GM12878 (cell line): ENCODE measurements around the gene SLC52A3. TPM values are rescaled to one million over a fixed set of nuclear protein-coding genes. Genes with fewer than 3 reads are reported as not detected.

Source experiments
- ATAC-seq: fragments of 200-7000 bp; cut with Tn5 transposase; 3 replicates; pipeline ENCODE4 v1.9.1; 2020; ENCODE audit warnings: mild to moderate bottlenecking, moderate library complexity
- BruUV-seq: library from RNA; stranded (reverse); fragments of 400-500 nt; replicated peaks from 2 replicates; lab custom pipeline; 2021; lab: Mats Ljungman, UMichigan
- CTCF ChIA-PET: fragments of 300-600 bp; sonication (Branson Sonifier 250); formaldehyde crosslinking; extraction: SDS; loops from one replicate; lab custom pipeline; 2021; ENCODE audit warnings: inconsistent platforms; lab: Yijun Ruan, JAX
- POLR2A ChIA-PET: fragments of 350-600 bp; formaldehyde crosslinking; extraction: SDS; loops from one replicate; lab custom pipeline; 2021; ENCODE audit warnings: inconsistent platforms; lab: Charles Lee
- RAD21 ChIA-PET: fragments of 300-600 bp; sonication (Branson Sonifier 250); formaldehyde crosslinking; loops from one replicate; lab custom pipeline; 2023; ENCODE audit warnings: antibody characterized with exemption; ENCODE audit not compliant: unreplicated experiment; lab: Charles Lee
- SMC1A ChIA-PET: fragments of 300-600 bp; sonication (Branson Sonifier 250); formaldehyde crosslinking; loops from one replicate; lab custom pipeline; 2023; ENCODE audit not compliant: unreplicated experiment, uncharacterized antibody; lab: Charles Lee
- DNase-seq: peaks from one replicate; pipeline ENCODE4 v3.0.0-alpha.2; 2011; ENCODE audit warnings: low read depth, low spot score
- FAIRE-seq: peaks from 3 replicates; lab custom pipeline; 2011; peaks lifted over from hg19 to GRCh38; lab: Jason Lieb, UNC
- H2AFZ ChIP-seq: 2 replicates; pipeline ENCODE4 v1.6.0; 2011; ENCODE audit warnings: low read depth, low read length, control low read depth; ENCODE audit not compliant: control insufficient read depth
- H3K27ac ChIP-seq: 2 replicates; pipeline ENCODE4 v1.5.1; 2011; ENCODE audit warnings: control low read depth; ENCODE audit not compliant: control insufficient read depth, insufficient read depth
- H3K27me3 ChIP-seq, 2 experiments: replicated peaks in 1 of 2; 2 replicates each; pipeline versions ENCODE4 v1.6.0 to v1.6.1; 2011; ENCODE audit warnings: low read length in 1 of 2; ENCODE audit not compliant: control insufficient read depth in 2 of 2, insufficient read depth in 2 of 2
- H3K36me3 ChIP-seq, 2 experiments: 2 replicates each; pipeline ENCODE4 v1.5.1; 2011; ENCODE audit warnings: low read length in 1 of 2; ENCODE audit not compliant: control insufficient read depth in 2 of 2, insufficient read depth in 2 of 2
- H3K4me1 ChIP-seq: 2 replicates; pipeline ENCODE4 v1.6.1; 2011; ENCODE audit warnings: mild to moderate bottlenecking, low read length, moderate library complexity, mixed read lengths; ENCODE audit not compliant: control insufficient read depth, insufficient read depth
- H3K4me2 ChIP-seq: 2 replicates; pipeline ENCODE4 v1.6.0; 2011; ENCODE audit warnings: control low read depth; ENCODE audit not compliant: control insufficient read depth, insufficient read depth
- H3K4me3 ChIP-seq: fragments of 200-600 bp; sonication (generic); 2 replicates; pipeline ENCODE4 v1.5.1; 2016
- H3K79me2 ChIP-seq: 2 replicates; pipeline ENCODE4 v1.6.0; 2011; ENCODE audit warnings: low read length; ENCODE audit not compliant: control insufficient read depth, insufficient read depth
- H3K9ac ChIP-seq: 2 replicates; pipeline ENCODE4 v1.8.0; 2011; ENCODE audit warnings: low read length, control low read depth, mixed read lengths; ENCODE audit not compliant: control insufficient read depth, insufficient read depth
- H3K9me3 ChIP-seq: replicated peaks from 3 replicates; pipeline ENCODE4 v1.5.1; 2011; ENCODE audit warnings: mild to moderate bottlenecking, low read length; ENCODE audit not compliant: control insufficient read depth, insufficient read depth
- H4K20me1 ChIP-seq: 2 replicates; pipeline ENCODE4 v1.6.0; 2011; ENCODE audit not compliant: control insufficient read depth, insufficient read depth
- CBX3 ChIP-seq: fragments of 200-600 bp; sonication (generic); IDR thresholded peaks from 2 replicates; pipeline ENCODE4 v1.6.1; 2016; ENCODE audit warnings: low read depth, borderline replicate concordance
- CREB1 ChIP-seq: IDR thresholded peaks from 2 replicates; pipeline ENCODE4 v1.6.1; 2012; ENCODE audit warnings: low read depth, mild to moderate bottlenecking, inconsistent platforms
- EGR1 ChIP-seq, 2 experiments: IDR thresholded peaks; 1 replicate in 1 of 2; 2 replicates in 1 of 2; pipeline ENCODE4 v1.6.1; 2011 to 2012; ENCODE audit warnings: low read depth in 2 of 2, low read length in 2 of 2, borderline replicate concordance in 1 of 2, mild to moderate bottlenecking in 1 of 2, moderate library complexity in 1 of 2
- ESRRA ChIP-seq: IDR thresholded peaks from 2 replicates; pipeline ENCODE4 v1.6.1; 2012; ENCODE audit warnings: mild to moderate bottlenecking, low read length, improper control_type of control experiment
- GABPA ChIP-seq: IDR thresholded peaks from 2 replicates; pipeline ENCODE4 v1.6.1; 2014; ENCODE audit warnings: antibody characterized with exemption, low read depth, mild to moderate bottlenecking, inconsistent platforms
- GATAD2B ChIP-seq: fragments of 450-650 bp; conservative IDR thresholded peaks from 2 replicates; pipeline ENCODE4 v1.6.1; 2017; ENCODE audit warnings: low read depth, mild to moderate bottlenecking, moderate library complexity
- HCFC1 ChIP-seq: fragments of 150-350 bp; IDR thresholded peaks from 2 replicates; pipeline ENCODE4 v1.6.1; 2014; ENCODE audit warnings: low read length
- NRF1 ChIP-seq: conservative IDR thresholded peaks from 2 replicates; pipeline ENCODE4 v1.6.1; 2011; ENCODE audit warnings: mild to moderate bottlenecking, low read depth, low read length, improper control_type of control experiment
- PML ChIP-seq: IDR thresholded peaks from 2 replicates; pipeline ENCODE4 v1.6.1; 2012; ENCODE audit warnings: low read length, inconsistent platforms
- RFX5 ChIP-seq: IDR thresholded peaks from 2 replicates; pipeline ENCODE4 v1.6.1; 2011; ENCODE audit warnings: low read depth, low read length, improper control_type of control experiment
- SUZ12 ChIP-seq: fragments of 200-600 bp; sonication (generic); IDR thresholded peaks from one replicate; pipeline ENCODE4 v1.6.1; 2018; ENCODE audit warnings: antibody characterized with exemption, mild to moderate bottlenecking; ENCODE audit not compliant: unreplicated experiment
- TARDBP ChIP-seq: IDR thresholded peaks from 2 replicates; pipeline ENCODE4 v1.6.1; 2016; ENCODE audit warnings: borderline replicate concordance
- YBX1 ChIP-seq: fragments of 450-650 bp; IDR thresholded peaks from 2 replicates; pipeline ENCODE4 v1.6.1; 2016; ENCODE audit warnings: antibody characterized with exemption
- YY1 ChIP-seq: IDR thresholded peaks from 2 replicates; pipeline ENCODE4 v1.6.1; 2011; ENCODE audit warnings: low read depth, mild to moderate bottlenecking, low read length
- ZNF384 ChIP-seq: IDR thresholded peaks from 2 replicates; pipeline ENCODE4 v1.6.1; 2012; ENCODE audit warnings: low read depth, mild to moderate bottlenecking, low read length, improper control_type of control experiment, borderline replicate concordance
- ZNF622 ChIP-seq: fragments of 450-650 bp; IDR thresholded peaks from 2 replicates; pipeline ENCODE4 v1.6.1; 2017; ENCODE audit warnings: mild to moderate bottlenecking, inconsistent platforms
- WGBS: methylation state at CpG from one replicate; pipeline ENCODE4 v1.1.6; 2016; ENCODE audit warnings: low lambda C conversion rate; ENCODE audit not compliant: insufficient replicate concordance, insufficient coverage; ENCODE audit errors: missing lambda C conversion rate; 5-methylcytosine and 5-hydroxymethylcytosine counted together
- in situ Hi-C: fragments of 300-500 bp; cut with MboI; formaldehyde crosslinking; loops from 9 replicates; pipeline ENCODE4 v1.14.3; 2018; ENCODE audit warnings: mixed read lengths
- intact Hi-C: fragments of 100-400 bp; cut with micrococcal nuclease; formaldehyde crosslinking; loops from one replicate; pipeline ENCODE4 v1.14.2; 2022; ENCODE audit not compliant: unreplicated experiment
- polyA plus RNA-seq, 11 experiments: library from polyadenylated mRNA; depleted of rRNA in 4 of 11; unstranded in 6 of 11; stranded (reverse) in 5 of 11; fragments of >200 nt; fragmentation: Nextera tagmentation in 4 of 11; fragmentation: Illumina TruSeq in 1 of 11; extraction: Ambion mirVana in 4 of 11; extraction: Trizol in 1 of 11; gene quantifications; 1 replicate in 1 of 11; 2 replicates in 10 of 11; pipeline versions ENCODE4 v1.2.1 to v1.2.3, GENCODE V29; 2011 to 2016; ENCODE audit warnings: inconsistent platforms in 2 of 11, missing spikeins in 2 of 11, low read depth in 1 of 11
- total RNA-seq, 4 experiments: library from RNA; depleted of rRNA in 3 of 4; stranded (reverse); fragments of >200 nt in 3 of 4; fragmentation: Illumina TruSeq in 1 of 4; extraction: Trizol in 1 of 4; gene quantifications; 2 replicates each; pipeline versions ENCODE4 v1.2.1 to v1.2.3, GENCODE V29; 2013 to 2021
- TF ChIP-seq, protein P1 (sequence below): fragments of 450-650 bp; IDR thresholded peaks from 2 replicates; pipeline ENCODE4 v1.6.1; 2016; ENCODE audit warnings: mild to moderate bottlenecking
- TF ChIP-seq, protein P2 (sequence below): IDR thresholded peaks from 2 replicates; pipeline ENCODE4 v1.6.1; 2011; ENCODE audit warnings: low read depth, low read length, improper control_type of control experiment, borderline replicate concordance
- TF ChIP-seq, protein P3 (sequence below): IDR thresholded peaks from 2 replicates; pipeline ENCODE4 v1.6.1; 2012; ENCODE audit warnings: mild to moderate bottlenecking, low read depth, low read length

The SLC52A3 gene
- total and polyA plus RNA-seq, 10 of the 15 experiments (the other 5 are each of a cell fraction or from before 2014, with no cell fraction given) = not detected

DNA sequence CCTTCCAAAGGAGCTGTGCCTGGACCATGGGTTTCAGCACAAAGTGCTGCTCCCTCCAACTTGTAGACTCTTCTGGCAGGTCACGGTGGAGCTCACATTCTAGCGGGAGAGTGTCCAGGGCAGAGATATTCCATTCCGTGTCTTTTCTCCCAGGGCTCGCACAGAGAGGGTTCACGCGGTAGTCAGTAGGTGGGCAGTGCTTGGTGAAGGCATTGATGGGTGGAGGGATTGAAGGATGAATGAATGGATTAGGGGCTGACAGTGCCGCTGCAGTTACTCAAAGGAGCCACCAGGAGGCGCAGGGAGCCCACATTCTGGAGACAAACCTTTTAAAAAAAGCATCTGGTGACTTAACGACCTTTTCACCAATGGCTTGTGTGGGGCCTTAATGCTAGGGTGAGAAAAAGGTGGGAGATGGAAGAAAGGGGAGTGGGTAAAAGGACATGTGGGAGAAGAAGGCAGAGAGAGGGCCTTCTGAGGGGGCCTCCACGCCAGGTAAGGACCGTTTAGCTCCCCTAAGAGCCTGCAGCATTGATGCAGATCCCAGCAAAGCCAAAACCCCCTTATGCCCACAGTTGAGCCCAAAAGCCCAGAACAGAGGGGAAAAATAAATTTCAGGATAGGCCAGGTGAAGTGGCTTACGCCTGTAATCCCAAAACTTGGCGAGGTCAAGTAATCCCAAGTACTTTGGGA lies 47.8 kb upstream of the SLC52A3 start:
- peak; percentile 92 for FAIRE-seq
- Histone ChIP-seq H3K9ac (no peak overlapping the region), H3K4me2 (no peak overlapping the region), H3K4me1 (no peaks in the 10 kb centered on the region), H3K4me3 (no peak overlapping the region), H3K9me3 (no peaks in the 10 kb centered on the region), H4K20me1 (no peaks in the 10 kb centered on the region; the same call in 1 of the 2 replicates), H3K27ac (no peak overlapping the region), H3K79me2 (no peaks in the 10 kb centered on the region), H3K27me3 (no peaks in the 10 kb centered on the region), H2AFZ (no peak overlapping the region), H3K36me3 (no peaks in the 10 kb centered on the region)
- SMC1A ChIA-PET = interaction anchor here (0.6 to 4.4 kb wide), 4 partner anchors 12 to 271 kb away, joined by 3 to 52 read pairs (median 3); no protein-coding TSS in a partner anchor
- no peak for DNase-seq
- WGBS = 4% methylated on average over 13 of the region's 13 CpGs
- RAD21 ChIA-PET = interaction anchor here (0.5 to 6.0 kb wide), 5 partner anchors 17 to 470 kb away, joined by 3 to 94 read pairs (median 3); no protein-coding TSS in a partner anchor
- in situ Hi-C loops = loop anchor here (5.0 kb wide), 2 partner anchors 141 to 396 kb away; no protein-coding TSS in a partner anchor
- CTCF ChIA-PET = interaction anchor here (0.5 to 7.0 kb wide), 12 partner anchors 10 to 498 kb away, joined by 3 to 142 read pairs (median 4); no protein-coding TSS in a partner anchor
- BruUV-seq = no TSS peak
- POLR2A ChIA-PET = no interaction called here
- intact Hi-C loops = loop anchor here (1.0 to 5.0 kb wide), 5 partner anchors 46 to 397 kb away; no protein-coding TSS in a partner anchor
- peak; percentile 75 for ATAC-seq
- no peak for TF ChIP-seq ESRRA
- no peak for TF ChIP-seq PML
- TF ChIP-seq RFX5 = no peak
- peak; percentile 63 for TF ChIP-seq ZNF384
- no peak for TF ChIP-seq YBX1
- TF ChIP-seq ZNF622 = no peak
- no peak for TF ChIP-seq CBX3
- TF ChIP-seq TARDBP = no peak
- TF ChIP-seq, protein P1, sequence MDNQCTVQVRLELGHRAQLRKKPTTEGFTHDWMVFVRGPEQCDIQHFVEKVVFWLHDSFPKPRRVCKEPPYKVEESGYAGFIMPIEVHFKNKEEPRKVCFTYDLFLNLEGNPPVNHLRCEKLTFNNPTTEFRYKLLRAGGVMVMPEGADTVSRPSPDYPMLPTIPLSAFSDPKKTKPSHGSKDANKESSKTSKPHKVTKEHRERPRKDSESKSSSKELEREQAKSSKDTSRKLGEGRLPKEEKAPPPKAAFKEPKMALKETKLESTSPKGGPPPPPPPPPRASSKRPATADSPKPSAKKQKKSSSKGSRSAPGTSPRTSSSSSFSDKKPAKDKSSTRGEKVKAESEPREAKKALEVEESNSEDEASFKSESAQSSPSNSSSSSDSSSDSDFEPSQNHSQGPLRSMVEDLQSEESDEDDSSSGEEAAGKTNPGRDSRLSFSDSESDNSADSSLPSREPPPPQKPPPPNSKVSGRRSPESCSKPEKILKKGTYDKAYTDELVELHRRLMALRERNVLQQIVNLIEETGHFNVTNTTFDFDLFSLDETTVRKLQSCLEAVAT = no peak
- TF ChIP-seq CREB1 = no peak
- no peak for TF ChIP-seq SUZ12
- TF ChIP-seq EGR1 (IDR thresholded peaks at IDR 0.05; ENCODE audit: borderline replicate concordance in 1 of 2, low read depth in 2 of 2, low read length in 2 of 2) = no peak
- TF ChIP-seq YY1 = peak; percentile 67; the same call in 1 of the 2 replicates
- no peak for TF ChIP-seq GABPA
- no peak for TF ChIP-seq NRF1
- TF ChIP-seq GATAD2B = no peak
- no peak for TF ChIP-seq HCFC1
- TF ChIP-seq, protein P2, sequence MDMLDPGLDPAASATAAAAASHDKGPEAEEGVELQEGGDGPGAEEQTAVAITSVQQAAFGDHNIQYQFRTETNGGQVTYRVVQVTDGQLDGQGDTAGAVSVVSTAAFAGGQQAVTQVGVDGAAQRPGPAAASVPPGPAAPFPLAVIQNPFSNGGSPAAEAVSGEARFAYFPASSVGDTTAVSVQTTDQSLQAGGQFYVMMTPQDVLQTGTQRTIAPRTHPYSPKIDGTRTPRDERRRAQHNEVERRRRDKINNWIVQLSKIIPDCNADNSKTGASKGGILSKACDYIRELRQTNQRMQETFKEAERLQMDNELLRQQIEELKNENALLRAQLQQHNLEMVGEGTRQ = no peak
- TF ChIP-seq, protein P3, sequence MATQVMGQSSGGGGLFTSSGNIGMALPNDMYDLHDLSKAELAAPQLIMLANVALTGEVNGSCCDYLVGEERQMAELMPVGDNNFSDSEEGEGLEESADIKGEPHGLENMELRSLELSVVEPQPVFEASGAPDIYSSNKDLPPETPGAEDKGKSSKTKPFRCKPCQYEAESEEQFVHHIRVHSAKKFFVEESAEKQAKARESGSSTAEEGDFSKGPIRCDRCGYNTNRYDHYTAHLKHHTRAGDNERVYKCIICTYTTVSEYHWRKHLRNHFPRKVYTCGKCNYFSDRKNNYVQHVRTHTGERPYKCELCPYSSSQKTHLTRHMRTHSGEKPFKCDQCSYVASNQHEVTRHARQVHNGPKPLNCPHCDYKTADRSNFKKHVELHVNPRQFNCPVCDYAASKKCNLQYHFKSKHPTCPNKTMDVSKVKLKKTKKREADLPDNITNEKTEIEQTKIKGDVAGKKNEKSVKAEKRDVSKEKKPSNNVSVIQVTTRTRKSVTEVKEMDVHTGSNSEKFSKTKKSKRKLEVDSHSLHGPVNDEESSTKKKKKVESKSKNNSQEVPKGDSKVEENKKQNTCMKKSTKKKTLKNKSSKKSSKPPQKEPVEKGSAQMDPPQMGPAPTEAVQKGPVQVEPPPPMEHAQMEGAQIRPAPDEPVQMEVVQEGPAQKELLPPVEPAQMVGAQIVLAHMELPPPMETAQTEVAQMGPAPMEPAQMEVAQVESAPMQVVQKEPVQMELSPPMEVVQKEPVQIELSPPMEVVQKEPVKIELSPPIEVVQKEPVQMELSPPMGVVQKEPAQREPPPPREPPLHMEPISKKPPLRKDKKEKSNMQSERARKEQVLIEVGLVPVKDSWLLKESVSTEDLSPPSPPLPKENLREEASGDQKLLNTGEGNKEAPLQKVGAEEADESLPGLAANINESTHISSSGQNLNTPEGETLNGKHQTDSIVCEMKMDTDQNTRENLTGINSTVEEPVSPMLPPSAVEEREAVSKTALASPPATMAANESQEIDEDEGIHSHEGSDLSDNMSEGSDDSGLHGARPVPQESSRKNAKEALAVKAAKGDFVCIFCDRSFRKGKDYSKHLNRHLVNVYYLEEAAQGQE = no peak
